PC-3 (cell line): ENCODE results near the gene IFT22.

Source experiments
- EZH2 ChIP-seq: fragments of 300-600 bp; sonication (generic); IDR thresholded peaks from one replicate; pipeline ENCODE4 v1.6.1; 2017; ENCODE audit warnings: antibody characterized with exemption, mild to moderate bottlenecking, low read length; ENCODE audit not compliant: unreplicated experiment
- TF ChIP-seq, protein P1 (sequence below): fragments of 300-600 bp; sonication (generic); conservative IDR thresholded peaks from 2 replicates; pipeline ENCODE4 v1.5.1; 2017; ENCODE audit warnings: antibody characterized with exemption, low read depth, mild to moderate bottlenecking, low read length

GRCh38 chr7:101357433-101357832, 35.8 kb upstream of the IFT22 start:
- TF ChIP-seq, protein P1, sequence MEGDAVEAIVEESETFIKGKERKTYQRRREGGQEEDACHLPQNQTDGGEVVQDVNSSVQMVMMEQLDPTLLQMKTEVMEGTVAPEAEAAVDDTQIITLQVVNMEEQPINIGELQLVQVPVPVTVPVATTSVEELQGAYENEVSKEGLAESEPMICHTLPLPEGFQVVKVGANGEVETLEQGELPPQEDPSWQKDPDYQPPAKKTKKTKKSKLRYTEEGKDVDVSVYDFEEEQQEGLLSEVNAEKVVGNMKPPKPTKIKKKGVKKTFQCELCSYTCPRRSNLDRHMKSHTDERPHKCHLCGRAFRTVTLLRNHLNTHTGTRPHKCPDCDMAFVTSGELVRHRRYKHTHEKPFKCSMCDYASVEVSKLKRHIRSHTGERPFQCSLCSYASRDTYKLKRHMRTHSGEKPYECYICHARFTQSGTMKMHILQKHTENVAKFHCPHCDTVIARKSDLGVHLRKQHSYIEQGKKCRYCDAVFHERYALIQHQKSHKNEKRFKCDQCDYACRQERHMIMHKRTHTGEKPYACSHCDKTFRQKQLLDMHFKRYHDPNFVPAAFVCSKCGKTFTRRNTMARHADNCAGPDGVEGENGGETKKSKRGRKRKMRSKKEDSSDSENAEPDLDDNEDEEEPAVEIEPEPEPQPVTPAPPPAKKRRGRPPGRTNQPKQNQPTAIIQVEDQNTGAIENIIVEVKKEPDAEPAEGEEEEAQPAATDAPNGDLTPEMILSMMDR = no peak
- no peak for TF ChIP-seq EZH2
